GM19193 (cell line): ENCODE measurements around the gene EOMES.

Source experiments
- POLR2A ChIP-seq: IDR thresholded peaks from 4 replicates; pipeline ENCODE4 v1.6.1; 2011; ENCODE audit not compliant: insufficient read depth, insufficient read length; ENCODE audit errors: extremely low read depth

EOMES gene

DNA sequence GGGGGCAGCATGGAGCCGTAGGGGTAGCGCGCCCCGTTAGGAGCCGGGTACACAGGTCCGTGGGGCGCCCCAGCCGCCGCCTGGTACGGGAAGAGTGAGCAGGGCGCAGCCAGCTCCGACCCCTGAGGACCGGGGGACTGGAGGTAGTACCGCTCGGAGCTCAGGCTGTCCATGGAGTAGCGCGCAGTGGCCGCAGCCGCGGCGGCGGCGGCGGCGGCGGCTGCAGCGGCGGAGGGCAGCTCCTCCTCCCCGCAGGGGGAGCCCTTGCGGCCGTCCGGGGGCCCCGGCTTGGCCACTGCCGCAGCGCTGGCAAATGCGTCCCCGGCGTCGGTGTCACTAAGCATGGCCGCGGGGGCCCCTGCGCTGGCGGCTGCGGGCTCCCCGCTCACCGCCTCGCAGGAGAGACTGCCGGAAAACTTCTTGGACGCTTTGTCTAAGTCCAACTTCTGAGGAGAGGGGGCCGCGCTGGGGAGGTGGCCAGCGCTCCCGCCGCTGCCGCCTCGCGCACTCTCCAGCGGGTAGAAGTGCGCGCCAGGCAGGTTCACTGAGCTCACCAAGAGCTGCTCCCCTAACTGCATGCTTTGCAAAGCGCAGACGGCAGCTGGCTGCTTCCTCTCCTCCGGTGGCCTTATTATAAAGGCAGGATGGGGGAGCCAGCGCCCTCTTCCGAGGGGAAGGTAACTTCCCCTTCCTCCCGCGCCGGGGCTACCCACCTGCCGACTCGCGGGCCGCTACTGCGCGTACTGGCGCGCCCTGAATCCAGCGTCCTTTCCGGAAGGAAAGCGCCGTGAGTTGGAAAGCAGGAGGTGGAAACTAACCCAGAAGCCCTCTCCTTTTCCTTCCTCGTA is at the start of gene EOMES:
Gene EOMES (minus strand): TSS at position 607 of the 848 bp plus-strand sequence. CDS start 29 bp downstream, at position 578.
- TF ChIP-seq POLR2A: peak; percentile 75

DNA sequence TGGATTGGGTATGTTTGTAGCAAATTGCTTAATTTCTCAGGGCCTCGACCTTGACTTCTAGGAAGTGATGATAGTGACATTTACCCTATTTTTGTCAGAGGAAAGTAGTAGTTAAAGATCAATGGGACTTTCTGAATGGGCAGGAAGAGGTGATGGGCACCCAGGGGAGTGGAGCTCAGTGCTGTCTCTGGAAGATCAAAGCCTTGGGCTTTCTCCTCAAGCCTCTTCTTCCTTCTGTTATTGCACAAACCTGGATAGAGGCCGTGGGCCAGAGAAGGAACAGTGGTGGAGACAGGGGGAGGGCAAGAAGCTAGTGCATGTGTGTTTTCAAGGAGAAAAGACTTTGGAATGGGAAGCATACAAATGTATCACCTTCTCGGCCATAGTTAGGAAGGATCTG is 44.9 kb upstream of the EOMES start:
- TF ChIP-seq POLR2A: no peak

DNA sequence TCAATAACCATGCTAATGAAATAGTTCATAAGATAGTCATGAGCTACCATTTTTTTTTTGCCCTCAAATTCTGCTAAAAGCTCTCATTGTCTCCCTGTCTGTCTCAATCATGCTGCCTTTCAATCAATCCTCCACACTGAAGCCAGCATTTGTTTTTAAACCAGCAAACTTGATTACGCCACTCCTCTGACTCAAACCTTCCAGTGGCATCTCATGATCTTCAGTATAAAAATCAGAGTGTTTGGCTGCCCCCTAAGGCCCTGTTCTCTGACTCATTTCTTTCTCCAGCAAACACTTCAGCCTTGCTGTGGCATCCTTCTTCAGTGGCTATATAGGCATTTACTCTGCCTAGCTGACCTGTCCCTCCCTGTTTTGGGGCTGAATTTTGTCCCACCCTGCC is 36.0 kb upstream of the EOMES start:
- no peak for TF ChIP-seq POLR2A

DNA sequence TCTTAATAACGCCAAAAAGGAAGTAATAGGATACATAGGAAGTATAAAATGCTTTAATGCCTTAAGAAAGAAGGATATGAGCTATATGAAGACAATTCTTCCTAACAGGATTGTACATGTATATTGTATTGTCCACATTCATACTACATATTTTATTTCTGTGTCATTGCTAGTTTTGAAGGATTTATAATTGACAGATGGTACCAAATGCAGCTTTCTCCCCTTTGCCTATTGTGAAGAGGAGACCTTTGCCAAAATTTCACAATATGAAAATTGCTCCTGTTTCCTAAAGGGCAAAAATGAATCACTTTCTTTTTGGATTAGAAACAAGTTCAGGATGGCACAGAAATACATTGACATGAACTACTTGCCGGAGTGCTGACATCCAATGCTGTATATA is 34.8 kb upstream of the EOMES start:
- TF ChIP-seq POLR2A: no peak

DNA sequence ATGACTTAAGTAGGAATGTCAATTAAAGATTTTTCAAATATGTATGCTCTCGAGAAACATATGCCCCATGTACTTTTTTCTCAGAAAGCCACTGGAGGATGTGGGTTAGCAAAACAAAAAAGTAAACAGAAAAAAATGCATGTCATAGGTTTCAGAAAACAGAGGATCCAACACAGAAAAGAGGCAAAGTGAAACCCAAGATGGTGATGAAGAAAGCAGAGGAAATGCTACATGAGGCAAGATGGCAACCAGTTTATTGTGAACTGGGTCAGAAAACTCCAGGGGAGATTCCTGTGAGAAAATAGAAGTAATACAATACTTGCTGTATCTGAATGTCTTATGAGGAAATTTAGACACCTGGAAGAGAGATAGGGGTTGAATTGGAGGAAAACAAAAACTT is 30.8 kb upstream of the EOMES start:
- TF ChIP-seq POLR2A: no peak

DNA sequence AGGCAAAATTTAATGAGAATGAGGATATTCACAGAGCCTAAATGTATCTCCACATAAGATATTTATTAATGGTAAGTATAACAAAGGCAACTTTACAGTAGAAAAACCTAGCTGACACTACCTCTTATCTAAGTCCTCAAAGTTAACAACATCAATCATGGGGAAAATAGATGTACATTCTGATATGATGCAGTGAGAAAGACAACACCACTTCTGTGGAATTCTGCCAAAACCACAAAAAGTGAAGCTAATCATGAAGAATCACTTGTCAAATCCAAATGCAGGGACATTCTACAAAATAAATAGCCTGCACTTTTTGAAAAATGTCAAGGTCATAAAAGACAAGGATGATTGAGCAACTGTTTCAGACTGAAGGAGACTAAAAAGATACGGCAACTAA is 27.5 kb upstream of the EOMES start:
- no peak for TF ChIP-seq POLR2A

DNA sequence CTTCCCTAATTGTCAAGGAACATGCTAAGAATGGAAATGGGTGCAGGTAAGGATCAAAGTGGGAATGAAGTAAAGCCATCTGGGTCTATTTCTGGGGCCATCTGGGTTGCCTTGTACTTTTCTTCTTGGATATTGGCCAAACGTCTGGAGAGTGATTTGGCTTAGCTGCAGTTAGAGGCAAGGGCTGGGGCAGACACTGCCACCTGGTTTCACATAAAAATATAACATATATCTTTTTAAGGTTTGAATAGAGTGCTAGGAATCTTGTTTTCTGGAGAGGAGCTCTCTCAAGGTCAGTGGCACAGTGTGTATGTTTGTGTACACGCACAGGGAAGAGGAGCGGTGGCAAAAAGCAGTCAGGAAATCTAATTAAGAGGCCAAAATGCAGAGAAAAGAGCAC is 24.7 kb upstream of the EOMES start:
- no peak for TF ChIP-seq POLR2A

DNA sequence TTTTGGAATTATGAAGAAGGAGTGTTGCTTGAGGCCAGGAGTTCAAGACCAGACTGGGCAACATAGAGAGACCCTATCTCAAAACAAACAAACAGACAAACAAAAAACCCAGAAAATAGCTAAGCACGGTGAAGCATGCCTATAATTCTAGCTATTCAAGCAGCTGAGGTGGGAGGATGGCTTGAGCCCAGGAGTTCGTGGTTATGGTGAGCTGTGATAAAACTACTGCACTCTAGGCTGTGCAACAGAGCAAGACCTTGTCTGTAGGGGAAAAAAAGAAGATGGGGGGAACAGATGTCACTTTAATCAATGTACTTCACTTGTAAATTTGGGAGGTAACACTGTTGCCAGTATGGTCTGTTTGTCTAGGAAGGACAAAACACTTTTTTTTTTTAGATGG is 18.7 kb upstream of the EOMES start:
- no peak for TF ChIP-seq POLR2A

DNA sequence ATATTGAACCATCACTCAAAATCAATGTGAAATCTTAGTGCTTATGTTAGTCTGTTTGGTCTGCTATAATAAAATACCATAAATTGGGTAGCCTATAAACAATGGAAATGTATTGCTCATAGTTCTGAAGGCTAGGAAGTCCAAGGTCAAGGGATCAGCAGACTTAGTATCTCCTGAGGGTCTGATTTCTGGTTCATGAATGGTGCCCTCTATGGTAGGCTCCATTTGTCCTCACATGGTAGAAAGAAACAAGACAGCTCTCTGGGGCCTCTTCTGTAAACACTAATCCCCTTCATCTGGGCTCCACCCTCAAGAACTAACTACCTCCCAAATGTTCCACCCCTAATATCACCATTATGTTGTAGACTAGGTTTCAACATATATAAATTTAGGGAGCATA is 15.0 kb upstream of the EOMES start:
- no peak for TF ChIP-seq POLR2A

DNA sequence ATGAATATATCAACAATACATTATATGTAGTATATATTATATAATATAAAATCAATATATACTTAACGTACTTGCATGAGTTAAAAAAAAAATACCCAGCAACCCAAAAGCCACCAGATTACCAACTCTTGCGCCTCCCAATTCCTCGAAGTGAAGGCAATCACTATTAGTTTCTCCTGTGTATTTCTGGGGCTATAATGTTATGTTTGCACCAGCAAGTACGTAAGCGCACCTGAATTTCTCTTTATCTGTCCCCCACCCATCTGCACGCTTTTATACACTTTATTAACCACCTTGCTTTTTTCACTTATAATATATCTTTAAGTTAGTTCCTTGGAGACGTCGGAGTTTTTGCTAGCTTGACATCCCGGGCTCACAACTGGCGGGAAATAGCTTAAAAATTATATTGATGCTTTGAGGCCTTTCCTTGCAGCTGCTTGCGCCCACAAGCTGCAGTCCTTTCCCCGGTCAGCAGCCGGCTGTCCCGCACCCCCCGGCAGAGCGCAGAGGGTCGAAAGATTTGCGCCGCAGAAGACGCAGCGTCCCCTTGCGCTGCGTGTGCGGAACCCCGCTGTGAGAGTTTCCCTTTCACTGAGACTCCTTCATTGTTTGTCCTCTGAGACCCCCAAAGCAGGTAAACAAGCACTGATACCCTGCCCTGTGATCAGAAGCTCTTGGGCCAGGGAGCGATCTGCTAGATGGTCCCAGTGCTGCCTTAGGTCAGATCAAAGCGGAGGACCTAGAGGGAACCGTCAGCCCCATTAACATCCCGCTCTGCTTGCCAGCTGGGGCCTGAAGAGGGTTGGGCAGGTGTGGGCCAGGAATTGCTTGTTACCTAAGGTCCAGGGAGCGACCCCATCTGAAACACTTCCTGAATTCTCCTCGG is 8.9 kb upstream of the EOMES start:
- no peak for TF ChIP-seq POLR2A

DNA sequence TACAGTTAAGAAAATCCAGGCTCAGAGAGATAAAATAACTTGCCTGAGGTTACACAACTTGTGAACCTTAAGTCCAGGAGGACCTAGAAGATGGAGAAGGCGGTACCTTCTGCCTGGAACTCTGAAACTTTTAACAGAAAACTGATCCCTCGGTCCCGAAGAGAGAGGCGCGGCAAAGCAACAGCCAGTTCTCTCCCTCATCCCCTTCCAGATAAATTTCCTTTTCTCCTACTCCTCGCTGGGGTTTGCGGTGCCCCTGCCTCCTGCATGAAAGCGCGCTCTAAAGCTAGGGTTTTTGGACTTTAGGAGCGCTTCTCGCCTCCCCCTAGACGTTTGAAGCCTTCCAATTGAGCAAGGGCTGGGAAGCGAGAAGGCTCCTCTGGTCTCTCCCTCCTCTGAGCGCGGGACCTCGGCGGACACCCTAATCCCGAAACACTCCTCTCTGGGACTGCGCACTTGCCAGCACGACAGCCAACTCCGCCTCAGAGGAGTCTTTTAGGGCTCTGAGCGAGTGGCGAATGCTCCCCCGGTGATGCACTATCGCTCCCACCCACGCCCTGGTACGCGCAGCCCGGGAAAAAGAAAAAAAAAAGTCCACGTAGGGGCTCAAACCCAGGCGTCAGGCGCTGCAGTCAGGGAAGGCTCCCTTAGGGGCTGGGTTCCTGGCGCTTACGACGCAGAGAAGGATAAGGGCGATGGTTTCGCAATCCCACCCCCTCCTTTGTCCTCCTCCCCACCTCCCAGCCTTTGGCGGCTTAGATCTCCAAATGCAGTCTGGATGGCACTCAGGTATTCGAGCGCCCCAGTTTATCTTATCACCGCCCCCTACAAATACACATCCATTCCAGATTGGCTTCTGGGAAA is 7.9 kb upstream of the EOMES start:
- TF ChIP-seq POLR2A: no peak

DNA sequence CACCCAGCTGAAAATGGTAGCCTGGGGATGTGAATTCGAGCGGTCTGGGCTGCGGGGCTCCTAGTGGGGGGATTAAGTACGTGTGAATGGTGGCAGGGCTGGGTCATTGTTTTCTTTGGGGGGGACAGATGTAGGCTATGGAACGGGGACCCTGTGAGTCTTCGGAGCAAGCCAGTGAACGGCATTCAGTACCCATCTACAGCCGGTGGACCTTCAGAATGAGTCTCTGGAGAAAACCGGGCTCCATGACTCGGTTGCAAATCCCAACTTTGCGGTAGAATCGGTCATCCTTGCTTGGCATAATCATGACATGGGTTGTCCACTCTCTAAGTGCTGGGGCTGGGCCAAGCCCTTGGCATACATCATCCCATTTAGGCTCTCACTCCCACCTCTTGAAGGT is 7.2 kb upstream of the EOMES start:
- TF ChIP-seq POLR2A: no peak

DNA sequence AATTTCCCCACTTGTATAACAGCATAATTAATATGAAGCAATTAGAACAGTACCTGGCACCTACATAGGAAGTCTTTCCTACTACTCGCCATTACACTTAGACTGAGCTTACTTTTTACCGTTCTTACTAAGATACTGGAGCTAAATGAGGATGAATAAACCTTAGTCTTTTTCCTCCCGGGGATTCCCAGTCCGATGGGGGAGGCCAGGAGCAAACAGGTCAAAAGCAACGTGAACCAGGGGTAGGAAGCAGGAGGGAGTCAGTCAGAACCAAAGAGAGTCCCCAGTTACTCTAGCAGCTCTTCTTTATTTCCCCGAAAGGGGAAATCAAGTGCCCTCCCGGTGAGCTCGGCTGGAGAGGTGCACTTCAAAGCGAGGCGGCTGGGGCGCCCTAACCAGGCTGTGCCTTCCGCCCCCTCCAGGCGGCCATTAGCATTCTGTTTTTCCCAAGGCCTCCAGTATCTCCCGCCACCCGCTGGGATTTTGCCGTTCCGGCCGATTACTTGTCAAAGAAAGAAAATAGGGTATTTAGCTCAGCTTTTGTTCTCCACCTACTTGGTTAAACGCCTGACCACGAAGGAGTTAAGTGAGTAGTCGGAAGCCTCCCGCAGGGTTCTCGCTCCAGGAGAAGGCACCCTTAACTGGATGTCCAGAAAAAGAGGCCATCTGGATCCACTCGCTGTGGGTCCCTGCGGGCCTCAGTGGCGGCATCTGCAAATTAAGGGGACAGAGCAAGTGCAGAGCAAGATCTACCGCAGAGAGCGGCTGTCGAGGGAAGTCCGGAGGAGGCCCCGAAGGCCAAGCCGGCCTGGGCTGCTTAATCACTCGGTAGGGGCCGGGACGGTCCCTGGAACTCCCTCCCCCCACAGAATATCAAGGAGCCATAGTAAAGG is 6.3 kb upstream of the EOMES start:
- TF ChIP-seq POLR2A: no peak

DNA sequence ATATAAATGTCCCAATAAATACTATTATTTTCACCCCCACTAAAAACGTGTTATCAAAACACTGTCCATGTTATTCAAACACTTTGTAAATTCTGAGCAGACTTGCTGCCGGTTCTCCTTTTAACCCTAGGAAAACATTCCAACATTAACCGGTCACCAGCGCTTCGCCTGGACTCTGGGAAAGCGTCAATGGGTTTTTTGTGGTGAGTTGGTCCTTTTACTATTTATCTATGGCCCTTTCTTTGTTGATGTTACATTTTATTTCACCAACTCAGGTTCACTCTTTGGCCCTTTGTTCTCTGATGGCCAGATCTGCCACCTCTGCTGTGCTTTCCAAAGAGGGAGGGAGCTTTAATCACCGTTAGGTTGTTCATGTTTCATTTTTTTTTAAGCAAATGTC is 4.1 kb upstream of the EOMES start:
- no peak for TF ChIP-seq POLR2A
